HEK293 (cell line): Measurements from ENCODE around the gene GJB2.
A peak's percentile ranks its signal among the peaks of the same experiment; 100 is the strongest.

Experiments used
- CTCF ChIA-PET: fragments of 350-600 bp; formaldehyde crosslinking; extraction: SDS; loops from one replicate; lab custom pipeline; 2021; ENCODE audit warnings: antibody characterized with exemption; lab: Yijun Ruan, JAX
- POLR2A ChIA-PET: fragments of 300-600 bp; formaldehyde crosslinking; extraction: SDS; loops from one replicate; lab custom pipeline; 2020; ENCODE audit warnings: antibody characterized with exemption, inconsistent platforms; lab: Yijun Ruan, JAX
- H3K27ac ChIP-seq: fragments of 200-500 bp; sonication (Bioruptor generic); 2 replicates; pipeline ENCODE4 v1.5.1; 2014; ENCODE audit warnings: low read depth, low read length, control low read depth, inconsistent platforms; ENCODE audit errors: extremely low read depth
- H3K36me3 ChIP-seq, 2 experiments: fragments of 200-500 bp in 1 of 2; sonication (Bioruptor generic) in 1 of 2; 1 replicate in 1 of 2; 2 replicates in 1 of 2; pipeline ENCODE4 v1.5.1; 2014 to 2017; ENCODE audit warnings: inconsistent platforms in 2 of 2, low read length in 2 of 2; ENCODE audit not compliant: control insufficient read depth in 2 of 2, insufficient read depth in 1 of 2
- H3K4me1 ChIP-seq: fragments of 200-500 bp; sonication (Bioruptor generic); 2 replicates; pipeline ENCODE4 v1.5.1; 2014; ENCODE audit warnings: mild to moderate bottlenecking, low read length, inconsistent platforms; ENCODE audit not compliant: control insufficient read depth, insufficient read depth
- H3K4me3 ChIP-seq: 2 replicates; pipeline ENCODE4 v1.5.1; 2011; ENCODE audit warnings: low read depth, mild to moderate bottlenecking, control low read depth, low read length, moderate library complexity
- H3K9me3 ChIP-seq: fragments of 200-500 bp; sonication (Bioruptor generic); 2 replicates; pipeline ENCODE4 v1.5.1; 2014; ENCODE audit warnings: low read depth, low read length, inconsistent platforms; ENCODE audit not compliant: control insufficient read depth, insufficient read depth
- EGR2 ChIP-seq: fragments of 450-650 bp; formaldehyde crosslinking; IDR thresholded peaks from 2 replicates; pipeline ENCODE4 v1.5.1; 2016; ENCODE audit warnings: low read depth, missing biosample characterization, missing genetic modification characterization
- IKZF3 ChIP-seq: fragments of 450-650 bp; IDR thresholded peaks from 2 replicates; pipeline ENCODE4 v1.5.0; 2018; ENCODE audit warnings: missing biosample characterization, mild to moderate bottlenecking, missing genetic modification characterization, moderate library complexity
- SCRT1 ChIP-seq: fragments of 450-650 bp; formaldehyde crosslinking; IDR thresholded peaks from 2 replicates; pipeline ENCODE4 v1.5.1; 2016; ENCODE audit warnings: missing biosample characterization, missing genetic modification characterization, borderline replicate concordance
- ZBTB1 ChIP-seq: fragments of 450-650 bp; formaldehyde crosslinking; IDR thresholded peaks from 2 replicates; pipeline ENCODE4 v1.5.1; 2016; ENCODE audit warnings: missing biosample characterization, missing genetic modification characterization
- ZBTB7A ChIP-seq: fragments of 450-650 bp; formaldehyde crosslinking; IDR thresholded peaks from 2 replicates; pipeline ENCODE4 v1.5.1; 2016; ENCODE audit warnings: low read depth, missing biosample characterization, missing genetic modification characterization
- ZFHX2 ChIP-seq: fragments of 450-650 bp; formaldehyde crosslinking; conservative IDR thresholded peaks from 2 replicates; pipeline ENCODE4 v1.5.1; 2016; ENCODE audit warnings: missing biosample characterization, missing genetic modification characterization
- ZFP3 ChIP-seq: fragments of 450-650 bp; formaldehyde crosslinking; IDR thresholded peaks from 2 replicates; pipeline ENCODE4 v1.5.1; 2016; ENCODE audit warnings: low read depth, missing biosample characterization, missing genetic modification characterization
- ZNF10 ChIP-seq: fragments of 450-650 bp; formaldehyde crosslinking; IDR thresholded peaks from 2 replicates; pipeline ENCODE4 v1.5.1; 2017; ENCODE audit warnings: missing biosample characterization, missing genetic modification characterization
- ZNF529 ChIP-seq: fragments of 450-650 bp; formaldehyde crosslinking; IDR thresholded peaks from 2 replicates; pipeline ENCODE4 v1.5.1; 2017; ENCODE audit warnings: missing genetic modification characterization, missing biosample characterization; ENCODE audit not compliant: insufficient replicate concordance
- ZNF791 ChIP-seq: fragments of 450-650 bp; formaldehyde crosslinking; IDR thresholded peaks from 2 replicates; pipeline ENCODE4 v1.5.1; 2016; ENCODE audit warnings: missing biosample characterization, missing genetic modification characterization
- TF ChIP-seq, protein P1 (sequence below): fragments of 450-650 bp; formaldehyde crosslinking; IDR thresholded peaks from 2 replicates; pipeline ENCODE4 v1.5.1; 2016; ENCODE audit warnings: missing biosample characterization, missing genetic modification characterization, low read depth

GJB2 gene

DNA sequence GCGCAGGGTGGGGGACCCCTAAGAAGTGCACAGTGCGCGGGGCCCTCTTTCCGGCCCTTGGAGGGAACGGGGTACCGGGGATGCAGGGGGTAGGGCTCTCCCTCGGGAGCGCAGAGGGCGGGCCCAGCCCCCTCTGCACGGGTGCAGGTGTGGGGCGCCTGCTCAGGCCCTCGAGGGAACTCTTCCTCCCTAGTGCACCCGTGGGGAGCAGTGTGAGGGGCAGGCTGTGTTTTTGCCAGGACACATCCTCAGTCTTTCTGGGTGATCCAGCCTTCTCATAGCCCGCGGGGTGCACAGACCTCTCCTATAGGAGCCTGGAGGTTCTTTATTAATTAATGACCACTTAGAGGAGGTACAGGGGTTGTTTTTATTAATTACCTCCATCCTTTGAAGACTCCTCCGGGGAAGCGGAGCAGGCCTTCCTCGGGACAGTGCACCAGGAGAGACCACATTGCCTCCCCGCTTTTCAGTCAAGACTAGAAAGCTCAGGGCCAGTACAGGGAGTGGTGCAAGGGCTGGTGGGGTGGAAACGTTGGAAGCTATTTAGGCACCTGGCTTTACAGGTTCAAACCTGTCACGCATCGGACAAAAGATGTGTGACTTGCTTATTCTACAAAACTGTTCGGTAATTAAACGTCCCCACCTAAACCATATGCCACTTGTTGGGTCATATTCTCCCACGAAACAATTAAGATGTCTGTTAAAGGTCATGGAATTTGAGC, 40.0 kb upstream of the GJB2 start:
- POLR2A ChIA-PET, result no interaction called here
- CTCF ChIA-PET, result no interaction called here
- H3K9me3 ChIP-seq, result no peaks in the 10 kb centered on the region
- H3K27ac ChIP-seq, result no peak overlapping the region
- H3K4me1 ChIP-seq, result no peaks in the 10 kb centered on the region
- TF ChIP-seq ZNF529 (tag by site-specific recombination), result peak; percentile 86
- TF ChIP-seq ZNF791 (tag by site-specific recombination), result no peak
- TF ChIP-seq ZNF10 (tag by site-specific recombination), result no peak
- no peak for TF ChIP-seq ZFP3 (tag by site-specific recombination)
- H3K36me3 ChIP-seq, result no peaks in the 10 kb centered on the region
- peak overlapping the region; percentile 9; the same call in 1 of the 2 replicates for H3K4me3 ChIP-seq

DNA sequence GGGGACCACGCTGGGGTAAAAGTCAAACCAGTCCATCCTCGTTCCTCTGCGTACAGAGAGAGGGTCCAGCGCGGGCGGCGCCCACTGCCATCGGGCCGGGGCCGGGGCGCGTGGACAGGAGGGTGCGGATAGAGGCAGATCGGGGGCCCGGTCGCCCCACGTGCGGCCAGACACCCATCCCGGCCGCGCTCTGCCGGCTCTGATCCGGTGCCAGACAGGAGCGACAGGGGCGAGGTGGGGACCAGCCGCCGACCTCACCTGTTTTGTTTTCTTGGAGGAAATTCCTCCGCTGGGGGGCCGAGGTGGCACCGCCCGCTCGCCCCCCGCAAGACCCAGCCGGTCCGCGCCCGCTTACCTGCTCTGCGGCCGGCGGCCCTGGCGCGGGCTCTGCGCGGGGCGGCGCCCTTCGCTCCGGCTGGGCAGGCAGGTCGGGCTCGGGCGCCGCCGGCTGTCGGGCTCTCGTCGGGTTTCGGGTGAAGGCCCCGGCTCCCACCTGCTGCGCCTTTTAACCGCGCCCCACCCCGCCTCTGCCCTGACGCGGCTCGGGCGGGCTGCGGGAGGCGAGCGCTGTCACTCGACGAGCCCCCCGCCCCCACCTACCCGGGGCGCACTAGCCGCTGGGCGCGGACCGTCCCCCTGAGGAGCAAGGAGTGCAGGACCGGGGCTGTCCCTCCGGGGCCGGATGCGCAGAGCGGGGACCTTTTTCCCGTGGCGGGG, 39.3 kb upstream of the GJB2 start, which contains the start of gene GJB6:
Gene GJB6 (minus strand): TSS at position 481 of the 717 bp plus-strand sequence. CDS start 8,839 bp downstream, outside the sequence.
- no peaks in the 10 kb centered on the region for H3K36me3 ChIP-seq
- peak within 1 kb of the TSS; percentile 10 for H3K4me3 ChIP-seq
- no peaks in the 10 kb centered on the region for H3K9me3 ChIP-seq
- H3K27ac ChIP-seq, result no peak within 1 kb of the TSS
- ChIA-PET POLR2A (no interaction called here), CTCF (no interaction called here)
- TF ChIP-seq IKZF3 (tag by site-specific recombination) (no peak), SCRT1 (tag by site-specific recombination) (no peak)
- no peaks in the 10 kb centered on the region for H3K4me1 ChIP-seq

DNA sequence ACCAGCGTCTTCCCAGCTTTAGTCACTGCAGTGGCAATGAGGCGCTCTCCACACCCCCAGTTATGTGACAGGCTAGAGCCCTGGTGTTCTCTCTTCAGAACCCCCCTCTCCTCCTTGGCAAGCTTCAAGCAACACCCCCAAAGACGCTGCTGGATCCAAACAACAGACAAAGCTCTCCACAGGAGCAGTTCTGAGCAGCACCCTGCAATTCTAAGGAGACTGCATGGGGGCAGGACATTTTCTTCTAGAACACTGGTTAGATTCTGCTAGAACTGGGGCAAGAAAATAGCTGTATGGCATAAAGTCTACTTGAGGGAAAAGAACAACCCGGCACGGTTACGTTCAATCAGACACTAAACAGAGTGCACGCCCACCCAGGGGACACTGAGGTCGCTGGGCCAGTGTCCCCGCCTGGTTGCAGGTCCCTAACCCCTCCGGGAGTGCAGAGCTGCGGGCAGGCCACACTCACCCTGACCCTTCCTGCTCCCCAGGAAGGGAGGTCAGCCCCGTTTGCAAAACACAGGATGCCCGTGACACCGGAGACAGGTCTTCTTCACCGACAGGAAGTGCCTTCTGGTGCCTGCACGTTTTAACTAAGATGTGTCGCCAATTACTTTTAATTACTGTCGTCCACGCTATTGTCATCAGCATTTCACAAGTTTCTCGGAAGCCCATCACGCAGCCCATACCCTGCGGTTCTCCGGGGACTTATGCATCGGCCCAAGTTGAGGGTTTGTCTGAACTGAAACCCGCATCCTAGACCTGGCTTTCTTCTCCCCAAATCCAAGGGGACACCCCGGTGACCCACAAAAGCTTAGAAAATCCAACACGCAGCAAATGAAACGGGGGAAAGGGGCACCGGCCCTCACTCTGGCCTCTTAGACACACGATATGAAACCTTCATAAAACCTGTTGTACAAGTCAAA, 38.4 kb upstream of the GJB2 start:
- no peaks in the 10 kb centered on the region for H3K9me3 ChIP-seq
- no peaks in the 10 kb centered on the region for H3K4me1 ChIP-seq
- ChIA-PET CTCF (no interaction called here), POLR2A (no interaction called here)
- no peak overlapping the region for H3K4me3 ChIP-seq
- TF ChIP-seq, protein P1, sequence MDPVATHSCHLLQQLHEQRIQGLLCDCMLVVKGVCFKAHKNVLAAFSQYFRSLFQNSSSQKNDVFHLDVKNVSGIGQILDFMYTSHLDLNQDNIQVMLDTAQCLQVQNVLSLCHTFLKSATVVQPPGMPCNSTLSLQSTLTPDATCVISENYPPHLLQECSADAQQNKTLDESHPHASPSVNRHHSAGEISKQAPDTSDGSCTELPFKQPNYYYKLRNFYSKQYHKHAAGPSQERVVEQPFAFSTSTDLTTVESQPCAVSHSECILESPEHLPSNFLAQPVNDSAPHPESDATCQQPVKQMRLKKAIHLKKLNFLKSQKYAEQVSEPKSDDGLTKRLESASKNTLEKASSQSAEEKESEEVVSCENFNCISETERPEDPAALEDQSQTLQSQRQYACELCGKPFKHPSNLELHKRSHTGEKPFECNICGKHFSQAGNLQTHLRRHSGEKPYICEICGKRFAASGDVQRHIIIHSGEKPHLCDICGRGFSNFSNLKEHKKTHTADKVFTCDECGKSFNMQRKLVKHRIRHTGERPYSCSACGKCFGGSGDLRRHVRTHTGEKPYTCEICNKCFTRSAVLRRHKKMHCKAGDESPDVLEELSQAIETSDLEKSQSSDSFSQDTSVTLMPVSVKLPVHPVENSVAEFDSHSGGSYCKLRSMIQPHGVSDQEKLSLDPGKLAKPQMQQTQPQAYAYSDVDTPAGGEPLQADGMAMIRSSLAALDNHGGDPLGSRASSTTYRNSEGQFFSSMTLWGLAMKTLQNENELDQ (tag by site-specific recombination), result no peak
- TF ChIP-seq ZBTB7A, result no peak
- no peaks in the 10 kb centered on the region for H3K36me3 ChIP-seq
- no peak overlapping the region for H3K27ac ChIP-seq

DNA sequence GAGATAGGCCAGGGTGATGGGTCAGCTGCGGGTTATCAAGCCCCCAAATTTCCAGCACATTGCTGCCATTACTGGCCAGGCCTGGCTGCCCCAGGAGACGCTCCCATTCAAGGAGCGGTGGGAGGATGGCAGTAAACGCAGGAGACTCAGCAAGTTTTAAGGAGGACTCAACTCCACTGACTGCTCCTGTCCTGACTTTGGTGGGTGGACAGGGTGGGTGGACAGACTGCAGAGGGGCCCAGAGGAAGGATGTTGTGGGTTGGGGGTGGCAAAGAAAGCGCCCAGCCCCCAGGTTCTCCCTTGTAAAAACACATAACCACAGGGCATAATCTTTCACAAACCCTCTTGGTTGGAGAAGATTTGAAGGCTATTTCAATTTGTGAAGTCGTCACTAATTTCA, 35.0 kb upstream of the GJB2 start:
- no peaks in the 10 kb centered on the region for H3K36me3 ChIP-seq
- TF ChIP-seq ZFHX2 (tag by site-specific recombination) (peak; percentile 76), ZBTB1 (tag by site-specific recombination) (no peak), EGR2 (tag by site-specific recombination) (peak; percentile 91)
- H3K4me1 ChIP-seq, result no peaks in the 10 kb centered on the region
- CTCF ChIA-PET, result no interaction called here
- H3K9me3 ChIP-seq, result no peaks in the 10 kb centered on the region
- POLR2A ChIA-PET, result no interaction called here
- no peak overlapping the region for H3K4me3 ChIP-seq
- no peak overlapping the region for H3K27ac ChIP-seq
